ENCODE data around the gene CHCHD6.

GRCh38 chr3:126921085-126921824, 217.2 kb downstream of the CHCHD6 start:
- no peak for TF ChIP-seq POLR2A (IDR thresholded peaks at IDR 0.05; ENCODE audit: borderline replicate concordance, extremely low read depth, insufficient read depth, insufficient read length)
- no peak for TF ChIP-seq CTCF (IDR thresholded peaks at IDR 0.05 in 2 of 3, conservative IDR thresholded peaks at IDR 0.05 in 1 of 3; ENCODE audit: borderline replicate concordance in 1 of 3, insufficient read depth in 1 of 3, low read depth in 2 of 3, low read length in 2 of 3)
- TF ChIP-seq FOSL1 (IDR thresholded peaks at IDR 0.05; ENCODE audit: low read depth): no peak
- no peak for TF ChIP-seq EZH2 (IDR thresholded peaks at IDR 0.05)
- TF ChIP-seq POLR2AphosphoS5 (IDR thresholded peaks at IDR 0.05; ENCODE audit: low read depth, low read length): no peak
- TF ChIP-seq SRF (IDR thresholded peaks at IDR 0.05; ENCODE audit: low read depth): no peak
- TF ChIP-seq MAX (IDR thresholded peaks at IDR 0.05): no peak
- no peak for TF ChIP-seq EGR1 (IDR thresholded peaks at IDR 0.05; ENCODE audit: low read depth)
- TF ChIP-seq JUND (IDR thresholded peaks at IDR 0.05): no peak

Measured in HCT116 (cell line).